GM23338 (cell line): ENCODE results near the gene SSR4. TPM values are rescaled to one million over a fixed set of nuclear protein-coding genes. Genes with fewer than 3 reads are reported as not detected.

Source experiments
- ATAC-seq: fragments of 200-7000 bp; cut with Tn5 transposase; 3 replicates; pipeline ENCODE4 v1.9.1; 2020
- DNase-seq: peaks from one replicate; pipeline ENCODE4 v3.0.0-alpha.2; 2015; ENCODE audit warnings: low spot score
- H2AFZ ChIP-seq: fragments of 200-600 bp; sonication (generic); 2 replicates; pipeline ENCODE4 v1.8.0; 2016; ENCODE audit warnings: antibody characterized with exemption, mild to moderate bottlenecking, moderate library complexity
- H3F3A ChIP-seq: fragments of 200-600 bp; sonication (generic); replicated peaks from 2 replicates; pipeline ENCODE4 v1.8.0; 2017; ENCODE audit warnings: antibody characterized with exemption, mixed run types, low read depth
- H3K27ac ChIP-seq: fragments of 200-600 bp; sonication (generic); 2 replicates; pipeline ENCODE4 v1.6.1; 2016; ENCODE audit warnings: low read depth
- H3K27me3 ChIP-seq: fragments of 200-600 bp; sonication (generic); 2 replicates; pipeline ENCODE4 v1.8.0; 2016; ENCODE audit warnings: mild to moderate bottlenecking, mixed run types, moderate library complexity; ENCODE audit not compliant: insufficient read depth
- H3K36me3 ChIP-seq: fragments of 200-600 bp; sonication (generic); 2 replicates; pipeline ENCODE4 v1.8.0; 2016; ENCODE audit warnings: mild to moderate bottlenecking; ENCODE audit not compliant: insufficient read depth
- H3K4me1 ChIP-seq: fragments of 200-600 bp; sonication (generic); 2 replicates; pipeline ENCODE4 v1.8.0; 2016; ENCODE audit warnings: mild to moderate bottlenecking, moderate library complexity; ENCODE audit not compliant: insufficient read depth
- H3K4me2 ChIP-seq: fragments of 200-600 bp; sonication (generic); 2 replicates; pipeline ENCODE4 v1.7.1; 2017; ENCODE audit warnings: mixed run types
- H3K4me3 ChIP-seq: fragments of 200-600 bp; sonication (generic); 2 replicates; pipeline ENCODE4 v1.6.1; 2016; ENCODE audit warnings: mixed run types
- H3K79me2 ChIP-seq: fragments of 200-600 bp; sonication (generic); replicated peaks from 2 replicates; pipeline ENCODE4 v1.8.0; 2017; ENCODE audit warnings: mild to moderate bottlenecking; ENCODE audit not compliant: insufficient read depth
- H3K9me2 ChIP-seq: fragments of 200-600 bp; sonication (generic); 2 replicates; pipeline ENCODE4 v1.8.0; 2017; ENCODE audit not compliant: insufficient read depth
- H4K20me1 ChIP-seq: fragments of 200-600 bp; sonication (generic); replicated peaks from 2 replicates; pipeline ENCODE4 v1.8.0; 2017; ENCODE audit warnings: mild to moderate bottlenecking; ENCODE audit not compliant: insufficient read depth
- H3K27ac Mint-ChIP-seq: 2 replicates; pipeline ENCODE4 v1.8.0; 2020; ENCODE audit warnings: inconsistent platforms, mild to moderate bottlenecking, moderate library complexity, mixed read lengths
- H3K27me3 Mint-ChIP-seq: 3 replicates; pipeline ENCODE4 v1.8.0; 2022; ENCODE audit warnings: low read depth, mild to moderate bottlenecking, moderate library complexity, mixed read lengths, inconsistent platforms; ENCODE audit not compliant: insufficient read depth, poor library complexity
- H3K36me3 Mint-ChIP-seq: 3 replicates; pipeline ENCODE4 v1.8.0; 2021; ENCODE audit warnings: low read depth, mild to moderate bottlenecking, inconsistent platforms, moderate library complexity, mixed read lengths
- H3K4me1 Mint-ChIP-seq: 3 replicates; pipeline ENCODE4 v1.8.0; 2020; ENCODE audit warnings: mild to moderate bottlenecking, inconsistent platforms, mixed read lengths
- H3K4me3 Mint-ChIP-seq: 3 replicates; pipeline ENCODE4 v1.8.0; 2021; ENCODE audit warnings: moderate library complexity, mild to moderate bottlenecking, inconsistent platforms, mixed read lengths
- H3K9me3 Mint-ChIP-seq: 3 replicates; pipeline ENCODE4 v1.8.0; 2020; ENCODE audit warnings: moderate library complexity, mild to moderate bottlenecking, inconsistent platforms, mixed read lengths
- CREB1 ChIP-seq: fragments of 250-450 bp; sonication (Bioruptor Pico); IDR thresholded peaks from 2 replicates; pipeline ENCODE4 v1.5.0; 2020; ENCODE audit warnings: low read depth, mild to moderate bottlenecking, moderate library complexity
- CTCF ChIP-seq, 2 experiments: fragments of 200-600 bp in 1 of 2; sonication (generic) in 1 of 2; conservative IDR thresholded peaks; 2 replicates each; pipeline versions ENCODE4 v1.5.1 to v1.6.1; 2016 to 2017; ENCODE audit warnings: antibody characterized with exemption in 2 of 2, low read depth in 2 of 2, mild to moderate bottlenecking in 2 of 2, moderate library complexity in 1 of 2
- EZH2 ChIP-seq: fragments of 200-600 bp; sonication (generic); IDR thresholded peaks from one replicate; pipeline ENCODE4 v1.8.0; 2017; ENCODE audit warnings: antibody characterized with exemption, mild to moderate bottlenecking, low read depth; ENCODE audit not compliant: unreplicated experiment
- EZH2phosphoT487 ChIP-seq: fragments of 200-600 bp; sonication (generic); IDR thresholded peaks from one replicate; pipeline ENCODE4 v1.8.1; 2018; ENCODE audit warnings: antibody characterized with exemption; ENCODE audit not compliant: unreplicated experiment
- JUNB ChIP-seq: IDR thresholded peaks from one replicate; pipeline ENCODE4 v1.6.1; 2016; ENCODE audit warnings: antibody characterized with exemption; ENCODE audit not compliant: unreplicated experiment
- NANOG ChIP-seq: IDR thresholded peaks from 2 replicates; pipeline ENCODE4 v1.6.1; 2016; ENCODE audit warnings: antibody characterized with exemption, borderline replicate concordance
- POLR2AphosphoS5 ChIP-seq: IDR thresholded peaks from 2 replicates; pipeline ENCODE4 v1.6.1; 2016; ENCODE audit warnings: antibody characterized with exemption, low read depth
- REST ChIP-seq: IDR thresholded peaks from one replicate; pipeline ENCODE4 v1.6.1; 2018; ENCODE audit warnings: antibody characterized with exemption; ENCODE audit not compliant: unreplicated experiment
- STAT1 ChIP-seq: IDR thresholded peaks from one replicate; pipeline ENCODE4 v1.6.1; 2016; ENCODE audit warnings: antibody characterized with exemption; ENCODE audit not compliant: unreplicated experiment
- ZNF114 ChIP-seq: fragments of 250-450 bp; sonication (Bioruptor Pico); IDR thresholded peaks from 2 replicates; pipeline ENCODE4 v1.5.0; 2020; ENCODE audit warnings: mild to moderate bottlenecking, moderate library complexity
- ZNF331 ChIP-seq: fragments of 250-450 bp; sonication (Bioruptor Pico); IDR thresholded peaks from 2 replicates; pipeline ENCODE4 v1.5.0; 2020; ENCODE audit warnings: low read depth, mild to moderate bottlenecking, moderate library complexity
- ZNF462 ChIP-seq: fragments of 250-450 bp; sonication (Bioruptor Pico); IDR thresholded peaks from 2 replicates; pipeline ENCODE4 v1.5.0; 2020; ENCODE audit warnings: mild to moderate bottlenecking, moderate library complexity
- polyA plus RNA-seq: library from polyadenylated mRNA; unstranded; fragments of >200 nt; fragmentation: Nextera tagmentation; extraction: Ambion mirVana; gene quantifications from 2 replicates; pipeline ENCODE4 v1.2.1, GENCODE V29; 2016
- total RNA-seq: library from RNA; depleted of rRNA; stranded (reverse); fragments of >200 nt; shearing (Covaris generic); gene quantifications from 2 replicates; pipeline ENCODE4 v1.2.3, GENCODE V29; 2014
- TF ChIP-seq, protein P1 (sequence below): IDR thresholded peaks from 2 replicates; pipeline ENCODE4 v1.6.1; 2016; ENCODE audit warnings: antibody characterized with exemption

The SSR4 gene
- total and polyA plus RNA-seq, 2 experiments from 2014 or later: 107 to 352 TPM

DNA sequence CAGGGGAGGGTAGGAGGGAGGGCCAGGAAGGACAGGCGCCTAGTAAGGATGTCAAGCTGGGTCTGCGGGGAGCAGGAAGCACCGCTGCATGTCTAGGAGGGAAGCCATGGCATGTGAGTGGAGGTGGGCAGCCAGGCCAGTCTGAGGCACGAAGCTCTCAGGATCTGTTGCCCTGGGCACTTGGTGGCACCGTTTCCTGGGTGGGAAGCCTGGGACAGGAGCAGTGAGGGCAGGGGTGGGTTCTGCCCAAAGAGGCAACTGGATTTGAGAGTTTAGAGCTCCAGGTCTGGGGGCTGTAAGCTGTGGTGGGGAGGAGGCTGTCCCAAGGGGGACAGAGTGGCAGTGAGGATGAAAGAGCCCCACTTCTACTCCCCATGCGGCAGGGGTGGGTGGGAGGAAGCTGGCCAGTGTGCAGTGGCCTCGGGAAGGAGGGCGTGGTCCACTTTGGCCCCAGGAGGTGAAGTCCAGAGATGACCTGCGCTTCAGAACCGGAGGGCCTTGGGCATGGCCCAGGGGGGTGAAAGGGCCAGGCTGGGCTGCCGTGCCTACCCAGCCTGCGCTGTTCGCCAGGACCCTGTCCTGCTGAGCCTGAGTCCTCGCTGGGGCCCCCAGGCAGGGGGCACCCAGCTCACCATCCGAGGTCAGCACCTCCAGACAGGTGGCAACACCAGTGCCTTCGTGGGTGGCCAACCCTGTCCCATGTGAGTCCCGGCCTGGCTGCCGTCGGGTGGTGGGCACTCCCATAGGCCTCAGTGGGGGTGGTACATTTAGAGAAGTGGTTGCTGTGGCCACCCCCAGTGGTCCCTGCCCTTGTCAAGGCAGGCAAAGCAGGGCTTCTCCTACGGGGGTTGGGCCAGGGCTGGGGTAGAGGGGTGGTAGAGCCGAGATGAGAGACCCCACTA lies 21.9 kb upstream of the SSR4 start:
- Histone ChIP-seq H3F3A (no peaks in the 10 kb centered on the region), H3K9me2 (no peaks in the 10 kb centered on the region), H3K27ac (no peak overlapping the region), H4K20me1 (no peaks in the 10 kb centered on the region), H3K4me3 (no peak overlapping the region), H3K4me1 (no peaks in the 10 kb centered on the region), H3K27me3 (no peaks in the 10 kb centered on the region), H2AFZ (no peak overlapping the region), H3K4me2 (no peak overlapping the region), H3K79me2 (no peaks in the 10 kb centered on the region), H3K36me3 (no peaks in the 10 kb centered on the region)
- no peaks in the 10 kb centered on the region for H3K4me1 Mint-ChIP-seq
- no peak overlapping the region for H3K27ac Mint-ChIP-seq
- H3K9me3 Mint-ChIP-seq: no peaks in the 10 kb centered on the region
- TF ChIP-seq ZNF462 (CRISPR knock-in tag) (no peak), EZH2phosphoT487 (no peak), EZH2 (no peak), REST (no peak), ZNF331 (CRISPR knock-in tag) (no peak), STAT1 (no peak), POLR2AphosphoS5 (no peak), JUNB (no peak), CTCF (conservative IDR thresholded peaks at IDR 0.05; ENCODE audit: low read depth in 2 of 2) (no peak), CREB1 (no peak), NANOG (no peak), ZNF114 (CRISPR knock-in tag) (no peak)
- TF ChIP-seq, protein P1, sequence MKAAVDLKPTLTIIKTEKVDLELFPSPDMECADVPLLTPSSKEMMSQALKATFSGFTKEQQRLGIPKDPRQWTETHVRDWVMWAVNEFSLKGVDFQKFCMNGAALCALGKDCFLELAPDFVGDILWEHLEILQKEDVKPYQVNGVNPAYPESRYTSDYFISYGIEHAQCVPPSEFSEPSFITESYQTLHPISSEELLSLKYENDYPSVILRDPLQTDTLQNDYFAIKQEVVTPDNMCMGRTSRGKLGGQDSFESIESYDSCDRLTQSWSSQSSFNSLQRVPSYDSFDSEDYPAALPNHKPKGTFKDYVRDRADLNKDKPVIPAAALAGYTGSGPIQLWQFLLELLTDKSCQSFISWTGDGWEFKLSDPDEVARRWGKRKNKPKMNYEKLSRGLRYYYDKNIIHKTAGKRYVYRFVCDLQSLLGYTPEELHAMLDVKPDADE: no peak
- peaks cover 3% of the 10 kb centered on the region for H3K27me3 Mint-ChIP-seq
- DNase-seq (no peak), ATAC-seq (no peak)
- H3K36me3 Mint-ChIP-seq: no peaks in the 10 kb centered on the region
- H3K4me3 Mint-ChIP-seq: no peak overlapping the region
